ENCODE measurements around the gene DERL2. TPM values are rescaled to one million over a fixed set of nuclear protein-coding genes. Genes with fewer than 3 reads are reported as not detected.

DERL2 gene
- total RNA-seq, 4 donors from 2014 or later: 4.6 to 37.5 (median 21.7) TPM

DNA sequence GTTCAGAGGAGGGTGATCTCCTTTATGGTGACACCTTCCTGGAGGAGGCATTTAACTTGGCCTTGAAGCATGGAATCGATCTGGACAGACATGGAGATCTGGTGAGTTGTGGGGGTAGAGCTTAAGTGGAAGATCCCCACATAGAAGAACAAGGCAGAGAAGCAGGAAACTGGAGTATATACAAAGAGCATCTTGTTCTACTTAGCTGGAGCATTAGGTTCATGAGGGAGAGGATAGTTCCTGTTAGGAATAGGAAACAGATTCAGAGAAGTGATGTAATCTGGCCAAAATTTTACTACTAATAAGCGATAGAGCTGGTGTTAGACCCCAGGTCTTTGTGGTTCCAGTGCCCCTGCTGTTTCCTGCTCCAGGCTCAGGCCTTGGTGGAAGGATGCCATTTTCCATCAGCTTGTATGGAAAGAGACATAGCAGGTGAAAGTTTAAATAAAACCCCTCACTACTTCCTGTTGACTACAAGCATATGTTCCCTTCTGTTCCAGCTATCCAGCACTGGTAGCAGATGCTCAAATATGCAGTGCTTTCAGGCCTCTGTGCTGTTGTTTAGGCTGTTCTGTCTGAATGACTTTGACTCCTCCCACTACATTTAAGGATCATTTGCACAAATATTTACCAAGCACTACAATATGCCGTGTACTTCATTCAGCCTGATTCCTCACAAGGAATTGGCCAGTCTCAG lies 56.6 kb downstream of the DERL2 start:
- intact Hi-C loops (cut with DNase I; ENCODE audit: low total_unique reads) (no loop called here), in situ Hi-C loops (cut with MboI; ENCODE audit: low pct_ligation_motif_present in 1 of 4, low pct_unique_long_range_greater_than_20kb in 1 of 4, low sequenced_read_pairs in 3 of 4) (no loop called here)
- Histone ChIP-seq H3K4me1 (no peaks in the 10 kb centered on the region), H3K27me3 (no peaks in the 10 kb centered on the region), H3K27ac (no peak overlapping the region), H3K9me3 (no peaks in the 10 kb centered on the region), H3K4me3 (no peak overlapping the region), H3K36me3 (peaks cover 0 to 60% (median 31%) of the 10 kb centered on the region in 4 donors)
- no peak for DNase-seq
- TF ChIP-seq EP300 (IDR thresholded peaks at IDR 0.05; ENCODE audit: low read depth): no peak
- no peak for TF ChIP-seq POLR2AphosphoS5 (IDR thresholded peaks at IDR 0.05)
- TF ChIP-seq, protein P1, sequence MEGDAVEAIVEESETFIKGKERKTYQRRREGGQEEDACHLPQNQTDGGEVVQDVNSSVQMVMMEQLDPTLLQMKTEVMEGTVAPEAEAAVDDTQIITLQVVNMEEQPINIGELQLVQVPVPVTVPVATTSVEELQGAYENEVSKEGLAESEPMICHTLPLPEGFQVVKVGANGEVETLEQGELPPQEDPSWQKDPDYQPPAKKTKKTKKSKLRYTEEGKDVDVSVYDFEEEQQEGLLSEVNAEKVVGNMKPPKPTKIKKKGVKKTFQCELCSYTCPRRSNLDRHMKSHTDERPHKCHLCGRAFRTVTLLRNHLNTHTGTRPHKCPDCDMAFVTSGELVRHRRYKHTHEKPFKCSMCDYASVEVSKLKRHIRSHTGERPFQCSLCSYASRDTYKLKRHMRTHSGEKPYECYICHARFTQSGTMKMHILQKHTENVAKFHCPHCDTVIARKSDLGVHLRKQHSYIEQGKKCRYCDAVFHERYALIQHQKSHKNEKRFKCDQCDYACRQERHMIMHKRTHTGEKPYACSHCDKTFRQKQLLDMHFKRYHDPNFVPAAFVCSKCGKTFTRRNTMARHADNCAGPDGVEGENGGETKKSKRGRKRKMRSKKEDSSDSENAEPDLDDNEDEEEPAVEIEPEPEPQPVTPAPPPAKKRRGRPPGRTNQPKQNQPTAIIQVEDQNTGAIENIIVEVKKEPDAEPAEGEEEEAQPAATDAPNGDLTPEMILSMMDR (IDR thresholded peaks at IDR 0.05): no peak
- no peak for TF ChIP-seq POLR2A (IDR thresholded peaks at IDR 0.05)
- WGBS, 2 donors (ENCODE audit: low coverage in 1 of 2): 67 to 75% methylated on average over 1 to 3 of the region's 3 CpGs

- Histone ChIP-seq H3K4me1 (peaks cover 5 to 6% (median 6%) of the 10 kb centered on the region in 4 donors), H3K9me3 (no peaks in the 10 kb centered on the region), H3K27ac (no peak overlapping the region), H3K27me3 (no peaks in the 10 kb centered on the region), H3K36me3 (peaks cover 0 to 52% (median 26%) of the 10 kb centered on the region in 4 donors), H3K4me3 (no peak overlapping the region)
- intact Hi-C loops (cut with DNase I; ENCODE audit: low total_unique reads): no loop called here
- TF ChIP-seq, protein P1 (IDR thresholded peaks at IDR 0.05): no peak
- TF ChIP-seq POLR2AphosphoS5 (IDR thresholded peaks at IDR 0.05) (no peak), EP300 (IDR thresholded peaks at IDR 0.05; ENCODE audit: low read depth) (no peak), POLR2A (IDR thresholded peaks at IDR 0.05) (no peak)
- in situ Hi-C loops (cut with MboI; ENCODE audit: low pct_ligation_motif_present in 1 of 4, low pct_unique_long_range_greater_than_20kb in 1 of 4, low sequenced_read_pairs in 3 of 4): no loop called here
- no peak for DNase-seq
- WGBS, 2 donors (ENCODE audit: low coverage in 1 of 2): 51 to 81% methylated on average over 2 to 3 of the region's 3 CpGs
Measured at GRCh38 chr17:5425826-5426225, 60.2 kb downstream of the DERL2 start.

GRCh38 chr17:5424909-5425308 lies 61.1 kb downstream of the DERL2 start:
- Histone ChIP-seq H3K36me3 (peaks cover 0 to 52% (median 26%) of the 10 kb centered on the region in 4 donors), H3K4me3 (no peak overlapping the region), H3K4me1 (peaks cover 7 to 10% (median 9%) of the 10 kb centered on the region in 4 donors), H3K27me3 (no peaks in the 10 kb centered on the region), H3K9me3 (no peaks in the 10 kb centered on the region), H3K27ac (no peak overlapping the region)
- TF ChIP-seq EP300 (IDR thresholded peaks at IDR 0.05; ENCODE audit: low read depth): no peak
- TF ChIP-seq POLR2AphosphoS5 (IDR thresholded peaks at IDR 0.05): no peak
- no peak for TF ChIP-seq POLR2A (IDR thresholded peaks at IDR 0.05)
- TF ChIP-seq, protein P1 (IDR thresholded peaks at IDR 0.05): no peak
- 59 to 80% methylated on average over 1 of the region's 1 CpG for WGBS, 2 donors (ENCODE audit: low coverage in 1 of 2)
- no peak for DNase-seq
- intact Hi-C loops (cut with DNase I; ENCODE audit: low total_unique reads) (no loop called here), in situ Hi-C loops (cut with MboI; ENCODE audit: low pct_ligation_motif_present in 1 of 4, low pct_unique_long_range_greater_than_20kb in 1 of 4, low sequenced_read_pairs in 3 of 4) (no loop called here)

- intact Hi-C loops (cut with DNase I; ENCODE audit: low total_unique reads) (no loop called here), in situ Hi-C loops (cut with MboI; ENCODE audit: low pct_ligation_motif_present in 1 of 4, low pct_unique_long_range_greater_than_20kb in 1 of 4, low sequenced_read_pairs in 3 of 4) (no loop called here)
- Histone ChIP-seq H3K9me3 (no peaks in the 10 kb centered on the region), H3K27ac (no peak overlapping the region), H3K27me3 (no peaks in the 10 kb centered on the region), H3K4me3 (no peak overlapping the region), H3K4me1 (peaks cover 16 to 22% (median 18%) of the 10 kb centered on the region in 4 donors), H3K36me3 (peaks cover 0 to 42% (median 20%) of the 10 kb centered on the region in 4 donors)
- TF ChIP-seq POLR2AphosphoS5 (IDR thresholded peaks at IDR 0.05): no peak
- TF ChIP-seq EP300 (IDR thresholded peaks at IDR 0.05; ENCODE audit: low read depth): no peak
- no peak for TF ChIP-seq POLR2A (IDR thresholded peaks at IDR 0.05)
- TF ChIP-seq, protein P1 (IDR thresholded peaks at IDR 0.05): no peak
- no peak for DNase-seq
- WGBS, 2 donors (ENCODE audit: low coverage in 1 of 2): 80 to 93% methylated on average over 1 to 2 of the region's 2 CpGs
Measured at GRCh38 chr17:5422505-5422904, 63.5 kb downstream of the DERL2 start.

Other genes starting within 250 kb of the DERL2 start
- gene RABEP1, start 203.9 kb downstream of the DERL2 start, total RNA-seq: 10 to 100 TPM; 23.6 to 43.8 (median 36.0) TPM
- gene NUP88, start 66.5 kb downstream of the DERL2 start, total RNA-seq: 100 to 1,000 TPM in 2 of 4 donors, 10 to 100 TPM in 2; 65.3 to 120 (median 96.9) TPM
- 100 to 1,000 TPM in 1 of 4 donors, 10 to 100 TPM in 2, 1 to 10 TPM in 1; 9.4 to 566 (median 41.9) TPM for gene RPAIN, start 66.0 kb downstream of the DERL2 start, total RNA-seq
- 100 to 1,000 TPM in 1 of 4 donors, 10 to 100 TPM in 3; 31.0 to 183 (median 85.8) TPM for gene C1QBP, start 47.0 kb downstream of the DERL2 start, total RNA-seq
- 10 to 100 TPM in 2 of 4 donors, 1 to 10 TPM in 2; 3.0 to 11.1 (median 9.4) TPM for gene DHX33, start 17.2 kb downstream of the DERL2 start, total RNA-seq
- gene MIS12, start 388 bp upstream of the DERL2 start, total RNA-seq: 10 to 100 TPM in 3 of 4 donors, 1 to 10 TPM in 1; 5.6 to 19.1 (median 12.9) TPM
- 10 to 100 TPM in 3 of 4 donors, 1 to 10 TPM in 1; 7.6 to 21.8 (median 13.7) TPM for gene NLRP1, start 98.3 kb upstream of the DERL2 start, total RNA-seq